Large intestine (tissue), 3 donors: ENCODE measurements around the gene SLF2. TPM values are rescaled to one million over a fixed set of nuclear protein-coding genes. Genes with fewer than 3 reads are reported as not detected.
A peak's percentile ranks its signal among the peaks of the same experiment; 100 is the strongest.

ENCODE experiments used
- DNase-seq, 2 donors: peaks; one replicate each; pipeline versions ENCODE4 v3.0.0 to v3.0.0-alpha.2; 2013
- H3K27ac ChIP-seq: one replicate; pipeline ENCODE4 v1.5.1; 2013; ENCODE audit warnings: low read length
- H3K27me3 ChIP-seq: 2 replicates; pipeline ENCODE4 v1.6.1; 2013; ENCODE audit warnings: low read length; ENCODE audit not compliant: control insufficient read depth, insufficient read depth
- H3K36me3 ChIP-seq: 2 replicates; pipeline ENCODE4 v1.6.1; 2013; ENCODE audit warnings: low read length; ENCODE audit not compliant: control insufficient read depth, insufficient read depth
- H3K4me1 ChIP-seq: one replicate; pipeline ENCODE4 v1.6.1; 2013; ENCODE audit warnings: low read length; ENCODE audit not compliant: control insufficient read depth, insufficient read depth
- H3K4me3 ChIP-seq: one replicate; pipeline ENCODE4 v1.5.1; 2013; ENCODE audit warnings: low read length
- H3K9me3 ChIP-seq: one replicate; pipeline ENCODE4 v1.6.1; 2013; ENCODE audit warnings: mild to moderate bottlenecking, low read depth, low read length, moderate library complexity; ENCODE audit not compliant: control insufficient read depth
- WGBS: methylation state at CpG from one replicate; pipeline ENCODE4 v1.1.5; 2013; ENCODE audit warnings: low lambda C conversion rate; ENCODE audit not compliant: insufficient coverage; 5-methylcytosine and 5-hydroxymethylcytosine counted together
- polyA plus RNA-seq: library from polyadenylated mRNA; unstranded; fragments of 120-200 nt; gene quantifications from one replicate; pipeline ENCODE4 v1.2.1, GENCODE V29; 2013

Gene SLF2
- polyA plus RNA-seq, 1 donor = 29.1 TPM

GRCh38 chr10:100897976-100898375, 14.8 kb upstream of the SLF2 start:
- Histone ChIP-seq H3K4me3 (no peak overlapping the region), H3K4me1 (peaks cover 17% of the 10 kb centered on the region), H3K9me3 (no peaks in the 10 kb centered on the region), H3K36me3 (no peaks in the 10 kb centered on the region), H3K27me3 (no peaks in the 10 kb centered on the region), H3K27ac (no peak overlapping the region)
- DNase-seq = no peak
- WGBS = no CpG with 5 or more reads among the region's 1 CpG

- H3K27ac ChIP-seq = no peak overlapping the region
- WGBS = 100% methylated on average over 1 of the region's 4 CpGs
Observed at GRCh38 chr10:100899171-100899570, 13.6 kb upstream of the SLF2 start.

GRCh38 chr10:100901051-100901450, 11.7 kb upstream of the SLF2 start:
- no peaks in the 10 kb centered on the region for H3K27me3 ChIP-seq
- DNase-seq = no peak
- WGBS = 60% methylated on average over 1 of the region's 6 CpGs
- H3K36me3 ChIP-seq = no peaks in the 10 kb centered on the region
- H3K27ac ChIP-seq = no peak overlapping the region
- no peaks in the 10 kb centered on the region for H3K9me3 ChIP-seq
- H3K4me1 ChIP-seq = peaks cover 5% of the 10 kb centered on the region
- H3K4me3 ChIP-seq = no peak overlapping the region

More at GRCh38 chr10:100899171-100899570, 13.6 kb upstream of the SLF2 start:
- H3K4me3 ChIP-seq = no peak overlapping the region
- no peaks in the 10 kb centered on the region for H3K36me3 ChIP-seq
- DNase-seq = peak in 1 of 2 donors; percentile 26
- H3K9me3 ChIP-seq = no peaks in the 10 kb centered on the region
- peaks cover 17% of the 10 kb centered on the region for H3K4me1 ChIP-seq
- H3K27me3 ChIP-seq = no peaks in the 10 kb centered on the region

- H3K36me3 ChIP-seq = no peaks in the 10 kb centered on the region
- no CpG with 5 or more reads among the region's 7 CpGs for WGBS
- no peaks in the 10 kb centered on the region for H3K9me3 ChIP-seq
- no peak overlapping the region for H3K27ac ChIP-seq
- DNase-seq = no peak
- H3K4me3 ChIP-seq = no peak overlapping the region
- H3K4me1 ChIP-seq = peaks cover 3% of the 10 kb centered on the region
- no peaks in the 10 kb centered on the region for H3K27me3 ChIP-seq
Observed at GRCh38 chr10:100902622-100903021, 10.1 kb upstream of the SLF2 start.

GRCh38 chr10:100904917-100905316, 7.8 kb upstream of the SLF2 start:
- WGBS = 86% methylated on average over 1 of the region's 2 CpGs
- Histone ChIP-seq H3K27me3 (no peaks in the 10 kb centered on the region), H3K4me1 (no peaks in the 10 kb centered on the region), H3K36me3 (no peaks in the 10 kb centered on the region), H3K9me3 (no peaks in the 10 kb centered on the region), H3K27ac (no peak overlapping the region), H3K4me3 (no peak overlapping the region)
- DNase-seq = no peak

- no peaks in the 10 kb centered on the region for H3K27me3 ChIP-seq
- no peak overlapping the region for H3K27ac ChIP-seq
- H3K36me3 ChIP-seq = no peaks in the 10 kb centered on the region
- no CpG with 5 or more reads among the region's 1 CpG for WGBS
- H3K9me3 ChIP-seq = no peaks in the 10 kb centered on the region
- no peak overlapping the region for H3K4me3 ChIP-seq
- H3K4me1 ChIP-seq = peaks cover 6% of the 10 kb centered on the region
- DNase-seq = peak in 1 of 2 donors; percentile 62
Observed at GRCh38 chr10:100907175-100907574, 5.6 kb upstream of the SLF2 start.

GRCh38 chr10:100907773-100908363, 4.9 kb upstream of the SLF2 start:
- Histone ChIP-seq H3K27me3 (no peaks in the 10 kb centered on the region), H3K4me3 (no peak overlapping the region), H3K9me3 (no peaks in the 10 kb centered on the region), H3K27ac (no peak overlapping the region), H3K4me1 (peaks cover 6% of the 10 kb centered on the region), H3K36me3 (no peaks in the 10 kb centered on the region)
- no peak for DNase-seq
- 80% methylated on average over 1 of the region's 4 CpGs for WGBS

- WGBS = no CpG with 5 or more reads among the region's 8 CpGs
- no peak overlapping the region for H3K4me3 ChIP-seq
- no peak for DNase-seq
- H3K27ac ChIP-seq = no peak overlapping the region
- peaks cover 6% of the 10 kb centered on the region for H3K4me1 ChIP-seq
- no peaks in the 10 kb centered on the region for H3K36me3 ChIP-seq
- H3K27me3 ChIP-seq = no peaks in the 10 kb centered on the region
- H3K9me3 ChIP-seq = no peaks in the 10 kb centered on the region
Observed at GRCh38 chr10:100908378-100908777, 4.4 kb upstream of the SLF2 start.

- 30% methylated on average over 2 of the region's 6 CpGs for WGBS
- Histone ChIP-seq H3K27me3 (no peaks in the 10 kb centered on the region), H3K36me3 (no peaks in the 10 kb centered on the region), H3K4me1 (peaks cover 11% of the 10 kb centered on the region), H3K9me3 (no peaks in the 10 kb centered on the region), H3K4me3 (no peak overlapping the region), H3K27ac (no peak overlapping the region)
- peak in 1 of 2 donors; percentile 33 for DNase-seq
Observed at GRCh38 chr10:100909501-100910263, 3.1 kb upstream of the SLF2 start.

GRCh38 chr10:100911472-100911871, 1.3 kb upstream of the SLF2 start:
- peaks cover 11% of the 10 kb centered on the region for H3K4me1 ChIP-seq
- H3K9me3 ChIP-seq = no peaks in the 10 kb centered on the region
- no peaks in the 10 kb centered on the region for H3K27me3 ChIP-seq
- DNase-seq = no peak
- whole genome bisulfite sequencing = 100% methylated on average over 2 of the region's 4 CpGs
- H3K36me3 ChIP-seq = peaks cover under 1% of the 10 kb centered on the region
- H3K27ac ChIP-seq = peak overlapping the region; percentile 96
- no peak overlapping the region for H3K4me3 ChIP-seq
